Stimulated activated CD8-positive, alpha-beta memory T cell treated with anti-CD3 and anti-CD28 coated beads, Interleukin-7, amount 100 ng/mL, for 24 hours (primary cell): Measurements from ENCODE around the gene BRD3.

Source experiments
- DNase-seq: peaks from one replicate; pipeline ENCODE4 v3.0.0-alpha.2; 2020; ENCODE audit warnings: low read depth

The BRD3 gene

GRCh38 chr9:134054891-134055811, 12.7 kb downstream of the BRD3 start:
- DNase-seq, result no peak

GRCh38 chr9:134053941-134054761, 13.7 kb downstream of the BRD3 start:
- DNase-seq, result no peak

GRCh38 chr9:134053401-134053871, 14.4 kb downstream of the BRD3 start:
- no peak for DNase-seq

DNA sequence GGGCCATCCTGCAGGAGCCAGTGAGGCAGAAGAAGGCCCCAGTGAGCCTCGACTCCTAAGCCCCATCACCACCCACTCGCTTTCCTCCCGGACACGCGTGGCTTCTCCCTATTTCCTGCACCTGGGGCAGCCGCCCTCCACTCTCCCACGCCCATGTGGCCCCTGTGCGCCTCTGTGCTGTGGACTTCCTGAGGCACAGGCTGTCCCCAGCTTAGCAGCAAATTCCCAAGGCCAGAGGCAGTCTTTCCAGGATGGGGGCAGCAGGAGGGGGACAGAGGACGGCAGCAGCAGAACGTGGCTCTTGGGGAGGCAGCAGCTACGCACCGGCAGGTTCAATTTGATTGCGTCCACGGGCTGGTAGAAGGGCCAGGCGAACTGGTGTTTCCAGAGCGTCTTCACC, 14.9 kb downstream of the BRD3 start:
- DNase-seq, result no peak

DNA sequence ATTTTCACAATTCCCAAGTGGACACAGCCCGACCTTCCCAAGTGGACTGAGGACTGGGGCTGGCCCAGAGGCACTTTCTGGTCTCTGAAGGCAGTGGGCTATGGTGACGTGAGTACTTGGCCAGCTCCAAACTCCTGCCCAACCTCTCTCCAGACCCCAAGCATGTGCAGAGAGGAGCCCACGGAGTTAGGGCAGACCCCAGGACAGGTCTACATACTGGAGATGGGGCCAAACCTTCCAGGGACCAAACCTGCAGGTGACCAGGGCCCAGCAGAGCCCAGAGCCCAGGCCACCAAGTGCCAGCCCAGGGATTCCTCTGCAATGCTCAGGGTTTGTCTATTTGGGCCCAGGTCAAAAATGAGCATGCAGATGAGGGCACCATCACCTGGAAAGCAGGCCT, 15.3 kb downstream of the BRD3 start:
- no peak for DNase-seq

GRCh38 chr9:134051319-134051718, 16.5 kb downstream of the BRD3 start:
- no peak for DNase-seq

- no peak for DNase-seq
Measured at GRCh38 chr9:134050726-134051125, 17.1 kb downstream of the BRD3 start.

DNA sequence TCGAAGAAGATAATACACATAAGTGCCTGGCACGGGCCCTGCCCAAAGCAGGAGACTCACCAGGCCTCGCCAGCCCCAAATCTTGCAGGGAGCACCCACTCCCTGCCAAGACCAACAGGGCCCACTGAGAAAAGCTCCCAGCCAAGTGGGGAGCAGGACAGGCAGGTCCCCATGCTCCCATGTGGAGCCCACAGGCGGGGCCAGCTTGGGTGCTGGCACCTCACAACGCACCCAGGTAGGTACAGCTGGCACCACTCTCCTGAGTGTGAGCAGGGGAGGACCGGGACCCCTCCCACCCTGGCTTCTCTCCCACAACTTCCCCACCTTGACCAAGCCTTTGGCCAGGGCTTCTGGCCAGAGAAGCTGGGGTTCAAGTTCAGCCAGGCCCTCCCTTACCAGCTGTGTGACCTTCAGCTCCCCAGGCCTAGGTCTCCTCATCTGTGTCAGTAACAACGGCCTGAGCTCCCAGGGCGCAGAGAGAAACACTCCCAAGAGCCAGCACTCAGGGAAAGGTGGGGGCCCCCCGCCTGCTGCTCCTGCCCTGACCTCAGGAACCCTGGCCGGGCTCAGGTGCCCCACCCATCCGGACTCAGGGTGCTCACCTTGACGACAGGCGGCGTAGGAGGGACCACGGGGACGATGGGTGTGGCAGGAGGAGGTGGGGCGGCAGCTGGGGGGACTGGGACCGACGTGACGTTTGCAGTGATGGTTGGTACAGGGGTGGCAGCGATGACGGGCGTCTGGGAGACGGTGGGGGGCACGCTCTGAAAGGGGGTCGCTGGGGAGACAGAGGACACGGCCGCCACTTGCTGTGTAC, 17.8 kb downstream of the BRD3 start:
- no peak for DNase-seq

DNA sequence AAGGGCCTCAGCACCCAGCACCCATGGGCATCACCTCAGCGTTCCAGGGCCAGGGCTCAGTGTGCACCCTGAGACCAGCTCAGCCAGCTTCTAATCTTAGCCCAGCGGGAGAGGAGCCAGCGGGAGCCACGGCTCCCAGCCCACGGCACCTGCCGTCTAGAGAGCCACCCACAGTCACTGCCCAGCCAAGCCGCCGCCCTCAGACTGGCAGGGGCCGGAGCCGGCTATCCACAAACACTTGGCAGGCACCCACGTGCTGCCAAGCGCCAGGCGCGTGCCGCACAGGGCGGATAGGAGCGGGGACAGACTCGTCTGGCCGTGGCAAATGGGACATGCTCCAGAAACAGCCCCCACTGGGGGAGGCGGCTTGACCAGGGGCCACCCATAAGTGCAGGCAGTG, 18.6 kb downstream of the BRD3 start:
- no peak for DNase-seq

DNA sequence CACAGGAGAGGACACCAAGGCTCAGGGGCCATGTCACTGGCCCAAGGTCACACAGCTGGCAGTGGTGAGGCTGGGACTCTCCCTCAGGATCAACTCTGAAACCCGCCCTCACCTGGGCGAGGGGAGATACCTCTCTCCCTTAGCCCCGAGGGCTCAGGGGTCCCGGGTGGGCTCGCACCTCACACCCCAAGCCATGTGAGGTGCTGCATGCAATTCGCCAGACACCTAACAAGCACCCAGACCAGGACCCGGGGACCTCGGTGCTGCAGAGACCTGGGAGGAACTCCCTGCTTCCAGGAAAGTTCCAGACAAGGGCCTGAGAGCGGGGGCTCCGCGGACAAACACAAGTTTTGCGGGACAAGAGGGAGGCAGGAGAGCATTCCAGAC, 19.3 kb downstream of the BRD3 start:
- DNase-seq, result no peak

DNA sequence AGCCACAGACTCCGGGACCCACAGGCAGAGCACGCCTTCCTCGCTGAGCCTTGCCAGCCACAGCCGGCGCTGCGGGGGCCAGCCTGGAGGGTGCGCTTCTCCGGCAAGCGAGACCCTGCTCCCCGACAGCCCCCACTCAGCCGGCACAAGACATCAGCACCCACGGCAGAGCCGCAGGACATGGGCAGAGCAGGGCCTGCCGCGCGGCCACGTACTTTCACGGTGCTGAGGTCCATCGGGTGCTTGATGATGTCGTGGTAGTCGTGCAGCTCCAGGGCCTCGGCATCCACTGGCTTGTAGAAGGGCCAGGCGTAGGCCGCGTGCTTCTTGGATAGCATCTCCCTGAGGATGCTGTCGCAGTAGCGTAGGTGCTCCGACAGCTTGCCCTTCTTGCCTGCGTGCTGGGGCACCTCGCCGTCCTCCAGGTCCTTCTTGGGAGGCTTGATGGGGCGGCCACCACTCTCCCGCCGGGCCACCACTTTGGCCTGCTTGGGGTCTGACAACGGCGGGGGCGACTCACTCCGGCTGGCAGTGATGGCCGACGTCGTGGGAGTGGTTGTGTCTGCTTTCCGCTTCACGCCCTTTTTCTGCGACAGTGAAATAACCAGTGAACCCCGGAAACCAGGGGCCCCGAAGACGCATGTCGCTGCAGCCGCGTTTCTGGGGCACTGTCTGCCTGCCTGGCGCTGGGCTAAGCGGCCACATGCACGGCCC, 19.8 kb downstream of the BRD3 start:
- no peak for DNase-seq

GRCh38 chr9:134046894-134047681, 20.7 kb downstream of the BRD3 start:
- no peak for DNase-seq

DNA sequence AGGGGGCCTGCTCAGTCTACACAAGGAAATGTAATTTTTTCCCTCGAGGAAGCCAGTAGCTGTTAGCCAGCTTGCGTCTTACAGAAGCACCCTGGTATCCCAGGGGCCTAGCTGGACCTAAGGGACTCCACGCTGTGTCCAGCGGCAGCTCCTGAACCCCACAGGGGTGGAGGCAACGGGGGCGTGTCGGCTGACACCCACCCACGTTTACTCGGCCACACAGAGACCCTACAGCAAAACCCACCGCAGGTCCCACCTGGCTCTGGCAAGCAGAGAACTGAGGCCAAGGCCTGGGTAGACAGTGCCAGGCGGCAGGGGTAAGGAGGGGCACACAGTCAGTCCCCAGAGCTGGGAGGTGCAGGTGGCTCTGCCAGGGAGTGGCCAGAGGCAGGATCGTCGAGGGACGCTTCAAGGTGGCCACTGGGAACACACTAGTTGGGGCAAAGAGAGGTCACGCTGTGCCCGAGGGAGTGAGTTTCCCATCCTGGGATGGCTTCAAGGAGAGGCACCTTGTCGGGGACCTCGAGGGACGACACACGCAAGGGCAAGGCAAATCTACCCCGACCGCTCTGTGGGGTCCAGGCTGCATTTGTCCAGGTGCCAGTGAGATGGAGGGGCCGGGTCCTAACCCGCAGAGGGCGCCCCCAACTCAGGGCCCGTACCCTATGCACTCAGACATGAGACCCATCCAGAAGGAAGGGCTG, 21.8 kb downstream of the BRD3 start:
- no peak for DNase-seq

GRCh38 chr9:134044944-134045343, 22.9 kb downstream of the BRD3 start:
- no peak for DNase-seq

DNA sequence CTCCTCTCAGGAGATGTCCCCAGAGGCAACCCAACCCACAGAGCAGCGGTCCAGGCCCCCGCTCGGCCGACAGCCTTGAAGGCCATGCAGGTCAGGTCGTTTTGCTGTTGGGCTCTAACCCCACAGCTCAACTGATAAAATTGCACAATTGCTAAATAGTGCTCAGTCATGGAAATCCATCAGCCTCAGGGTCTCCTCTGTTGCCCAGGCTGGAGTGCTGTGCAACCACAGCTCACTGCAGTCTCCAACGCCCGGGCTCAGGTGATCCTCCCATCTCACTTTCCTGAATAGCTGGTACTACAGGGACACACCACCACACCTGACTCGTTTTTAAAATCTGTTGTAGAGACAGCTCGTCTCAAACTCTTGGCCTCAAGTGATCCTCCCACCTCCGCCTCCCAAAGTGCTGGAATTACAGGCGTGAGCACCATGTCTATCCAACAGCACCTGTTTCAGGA, 24.3 kb downstream of the BRD3 start:
- no peak for DNase-seq

DNA sequence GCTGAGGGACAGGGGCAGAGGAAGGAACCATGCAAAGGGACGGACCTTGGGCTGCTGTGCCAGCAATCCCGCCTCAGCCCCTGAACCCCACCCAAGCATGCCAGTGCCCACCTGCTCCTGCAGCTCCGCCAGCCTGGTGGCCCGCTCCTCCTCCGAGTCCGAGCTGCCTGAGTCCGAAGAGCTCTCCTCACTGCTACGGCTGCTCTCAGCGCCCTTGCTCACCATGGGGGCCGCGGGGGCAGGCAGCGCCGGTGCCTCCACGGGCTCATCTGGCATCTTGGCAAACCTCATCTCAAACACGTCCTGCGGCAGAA, 26.2 kb downstream of the BRD3 start:
- DNase-seq, result no peak

DNA sequence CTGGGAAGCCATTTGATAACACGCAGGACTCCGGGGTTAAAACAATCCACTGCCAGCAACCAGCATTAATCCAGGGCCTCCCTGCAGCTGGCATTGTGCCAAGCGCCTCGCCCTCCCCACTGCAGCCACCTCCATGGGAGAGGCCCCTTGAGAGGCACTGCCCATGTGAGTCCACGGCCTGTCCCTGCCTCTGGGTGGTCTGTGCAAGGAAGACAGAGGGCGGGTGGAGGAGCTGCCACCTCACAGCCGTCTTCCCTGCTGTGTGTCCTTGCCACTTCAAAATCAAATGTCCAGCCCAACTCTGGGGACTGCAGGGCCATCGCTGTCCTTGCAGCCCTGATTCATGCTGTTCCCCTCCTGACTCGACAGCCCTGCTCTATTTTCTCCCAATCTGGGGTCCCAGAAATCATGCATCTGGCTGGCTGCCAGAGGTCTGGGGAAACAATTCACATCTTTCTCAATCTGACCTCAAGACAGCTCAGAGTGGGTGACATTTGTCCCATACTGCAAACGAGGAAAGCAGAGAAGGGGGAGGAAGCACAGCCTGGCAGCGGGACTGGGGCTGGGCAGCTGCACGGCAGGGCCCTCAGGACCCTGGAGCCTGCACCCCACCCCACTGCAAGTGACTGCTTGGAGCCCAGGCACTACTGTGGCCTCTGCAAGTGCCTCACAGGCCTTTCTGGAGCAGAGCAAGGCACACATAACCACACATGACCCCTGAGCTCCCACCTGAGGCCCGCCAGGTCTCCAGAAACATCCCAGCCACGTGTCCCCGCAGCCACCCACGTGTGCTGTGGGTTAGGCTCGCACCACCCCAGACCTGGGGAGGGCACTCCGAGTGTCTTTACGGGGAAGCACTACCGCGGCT, 26.8 kb downstream of the BRD3 start:
- DNase-seq, result no peak

DNA sequence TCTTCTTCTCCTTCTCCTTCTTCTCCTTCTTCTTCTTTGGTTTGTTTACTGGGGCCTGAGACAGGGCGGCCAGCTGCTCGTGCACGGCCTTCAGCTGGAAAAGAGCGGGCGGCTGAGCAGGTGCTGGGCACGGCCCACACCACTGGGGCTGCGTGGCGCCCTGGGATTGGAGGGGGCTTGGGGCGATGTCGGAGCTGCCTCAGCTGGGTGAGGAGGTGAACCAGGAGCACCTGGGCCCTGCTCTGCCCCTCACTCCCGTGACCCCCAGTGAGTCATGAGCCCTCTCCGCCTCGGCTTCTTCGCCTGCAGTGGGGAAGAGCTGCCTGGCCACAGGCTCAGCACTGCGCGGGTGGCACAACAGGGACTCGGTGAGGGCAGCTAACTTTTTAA, 27.7 kb downstream of the BRD3 start:
- no peak for DNase-seq
